Measurements from ENCODE around the gene TMC2. TPM values are rescaled to one million over a fixed set of nuclear protein-coding genes. Genes with fewer than 3 reads are reported as not detected.

The TMC2 gene
- total RNA-seq, 1 donor from 2014 or later = not detected

DNA sequence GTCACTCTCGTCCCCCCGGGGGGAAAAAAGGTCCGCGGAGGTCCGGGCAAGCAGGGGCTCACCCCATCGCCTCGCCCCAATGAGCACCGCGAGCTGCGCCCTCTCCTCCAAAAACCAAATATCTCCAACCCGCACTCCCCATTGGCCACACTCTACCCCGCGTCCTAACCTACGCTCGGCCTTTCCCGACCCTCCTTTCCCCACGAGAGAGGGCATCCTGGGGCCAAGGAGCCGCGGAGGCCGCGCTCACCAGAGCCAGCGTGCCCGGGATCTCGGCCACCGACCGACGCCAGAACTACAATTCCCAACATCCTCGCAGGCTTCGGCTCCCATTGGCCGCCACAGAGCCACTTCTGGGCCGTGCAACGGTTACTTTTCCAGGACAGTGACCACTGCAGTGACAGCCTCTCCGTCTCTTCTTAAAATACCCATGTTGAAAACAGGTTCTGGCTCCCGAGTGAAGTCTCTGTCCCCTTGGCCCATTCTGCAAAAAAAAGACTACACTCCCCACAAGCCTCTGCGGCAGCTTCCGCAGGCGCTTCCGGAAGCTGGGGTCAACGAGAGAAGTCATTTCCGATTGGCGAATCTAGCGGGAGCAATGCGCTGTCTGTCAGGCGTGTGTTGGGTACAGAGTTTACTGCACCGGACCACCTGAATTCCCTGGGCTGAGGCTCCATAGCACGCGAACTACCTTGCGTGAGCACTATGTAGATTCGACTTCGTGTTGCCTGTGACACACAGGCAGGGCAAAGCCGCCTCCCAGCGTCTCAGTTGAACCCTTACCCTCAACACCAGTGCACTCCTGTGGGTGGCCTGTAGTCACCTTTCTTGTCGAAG, 27.5 kb upstream of the TMC2 start, which contains the start of gene ZNF343:
TSS of gene ZNF343 (minus strand) at position 285 of the 837 bp plus-strand sequence. CDS start 15,020 bp downstream, outside the sequence.
- peak in 1 of 2 donors; percentile 88 for DNase-seq (ENCODE audit: low spot score in 2 of 2)
- Histone ChIP-seq H3K36me3 (no peaks in the 10 kb centered on the region), H3K27me3 (no peaks in the 10 kb centered on the region), H3K4me1 (peaks cover 0 to 13% of the 10 kb centered on the region in 2 donors), H3K9me3 (no peaks in the 10 kb centered on the region), H3K4me3 (peak within 1 kb of the TSS; percentile 74 to 80), H3K27ac (peak within 1 kb of the TSS; percentile 88 to 90)
- TF ChIP-seq CTCF (IDR thresholded peaks at IDR 0.05) = no peak
- intact Hi-C loops (cut with DNase I) = loop anchor here (1.0 to 5.0 kb wide), 4 partner anchors 15 to 407 kb away; partner anchors contain the start of genes NOP56, SNRPB and STK35

DNA sequence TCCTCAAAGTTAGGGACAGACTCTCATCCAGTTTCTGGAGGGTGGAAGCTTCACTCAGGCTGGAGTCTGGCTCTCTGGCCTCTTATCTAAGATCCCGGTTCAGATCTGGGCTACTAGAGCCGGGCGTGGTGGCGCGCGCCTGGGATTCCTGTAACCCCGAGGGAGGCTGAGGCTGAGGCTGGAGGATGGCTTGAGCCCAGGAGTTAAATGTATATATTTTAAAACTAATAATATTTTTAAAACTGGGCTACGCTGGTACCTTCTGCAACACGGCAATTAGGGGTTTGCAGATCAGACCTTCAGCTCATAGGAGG, 26.9 kb upstream of the TMC2 start:
- H3K27me3 ChIP-seq = no peaks in the 10 kb centered on the region
- H3K9me3 ChIP-seq = no peaks in the 10 kb centered on the region
- no peak for DNase-seq (ENCODE audit: low spot score in 2 of 2)
- H3K4me1 ChIP-seq = peaks cover 0 to 13% of the 10 kb centered on the region in 2 donors
- no peaks in the 10 kb centered on the region for H3K36me3 ChIP-seq
- intact Hi-C loops (cut with DNase I) = loop anchor here (1.0 to 5.0 kb wide), 3 partner anchors 15 to 407 kb away; partner anchors contain the start of genes NOP56 and STK35
- no peak for TF ChIP-seq CTCF (IDR thresholded peaks at IDR 0.05)
- peak overlapping the region; percentile 88 to 90 for H3K27ac ChIP-seq
- H3K4me3 ChIP-seq = peak overlapping the region; percentile 74 to 80

GRCh38 chr20:2509794-2510193, 26.6 kb upstream of the TMC2 start:
- no peak for TF ChIP-seq CTCF (IDR thresholded peaks at IDR 0.05)
- intact Hi-C loops (cut with DNase I) = loop anchor here (1.0 to 5.0 kb wide), 3 partner anchors 15 to 407 kb away; partner anchors contain the start of genes NOP56 and STK35
- no peak for DNase-seq (ENCODE audit: low spot score in 2 of 2)
- peak overlapping the region in 1 of 2 donors; percentile 74 for H3K4me3 ChIP-seq
- no peak overlapping the region for H3K27ac ChIP-seq
- H3K36me3 ChIP-seq = no peaks in the 10 kb centered on the region
- H3K9me3 ChIP-seq = no peaks in the 10 kb centered on the region
- H3K27me3 ChIP-seq = no peaks in the 10 kb centered on the region
- peaks cover 0 to 13% of the 10 kb centered on the region in 2 donors for H3K4me1 ChIP-seq

GRCh38 chr20:2515203-2515602, 21.2 kb upstream of the TMC2 start:
- Histone ChIP-seq H3K9me3 (no peaks in the 10 kb centered on the region), H3K27me3 (no peaks in the 10 kb centered on the region), H3K4me1 (no peaks in the 10 kb centered on the region), H3K27ac (no peak overlapping the region), H3K4me3 (no peak overlapping the region), H3K36me3 (no peaks in the 10 kb centered on the region)
- TF ChIP-seq CTCF (IDR thresholded peaks at IDR 0.05) = no peak
- intact Hi-C loops (cut with DNase I) = no loop called here
- DNase-seq (ENCODE audit: low spot score in 2 of 2) = no peak

DNA sequence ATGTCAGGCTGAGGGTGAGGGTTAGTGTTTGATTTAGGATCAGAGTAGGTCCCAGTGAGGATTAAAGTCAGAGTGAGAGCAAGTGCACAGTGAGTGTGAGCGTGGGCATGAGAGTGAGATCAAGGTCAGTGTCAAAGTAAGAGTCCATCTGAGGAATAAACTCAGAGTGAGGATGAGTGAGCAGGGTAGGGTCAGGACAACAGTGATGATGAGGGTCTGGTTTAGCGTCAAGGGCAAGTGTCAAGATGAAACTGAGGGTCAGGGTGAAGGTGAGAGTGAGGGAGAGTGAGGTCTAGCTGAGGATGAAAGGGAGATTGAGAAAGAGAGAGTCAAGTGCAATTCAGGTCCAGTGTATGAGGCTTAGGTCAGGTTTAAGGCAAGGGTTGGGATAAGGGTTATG, 20.0 kb upstream of the TMC2 start:
- no peak for TF ChIP-seq CTCF (IDR thresholded peaks at IDR 0.05)
- H3K27me3 ChIP-seq = no peaks in the 10 kb centered on the region
- H3K36me3 ChIP-seq = no peaks in the 10 kb centered on the region
- H3K4me1 ChIP-seq = no peaks in the 10 kb centered on the region
- H3K27ac ChIP-seq = no peak overlapping the region
- no peaks in the 10 kb centered on the region for H3K9me3 ChIP-seq
- DNase-seq (ENCODE audit: low spot score in 2 of 2) = no peak
- H3K4me3 ChIP-seq = no peak overlapping the region
- intact Hi-C loops (cut with DNase I) = no loop called here

Measured in ascending aorta (tissue), 2 donors.